Epithelial cell of proximal tubule (primary cell): ENCODE results near the gene FBXO22. TPM values are rescaled to one million over a fixed set of nuclear protein-coding genes. Genes with fewer than 3 reads are reported as not detected.

Source experiments
- DNase-seq: peaks from one replicate; pipeline ENCODE4 v3.0.0-alpha.2; 2011; ENCODE audit warnings: low read depth
- H3K4me3 ChIP-seq: 2 replicates; pipeline ENCODE4 v1.5.1; 2011; ENCODE audit warnings: low read depth, mild to moderate bottlenecking, low read length
- total RNA-seq: library from RNA; depleted of rRNA; stranded (reverse); fragments of >200 nt; gene quantifications from 2 replicates; pipeline ENCODE4 v1.2.3, GENCODE V29; 2015
- TF ChIP-seq, protein P1 (sequence below): conservative IDR thresholded peaks from 2 replicates; pipeline ENCODE4 v1.5.1; 2012; ENCODE audit warnings: low read depth, mild to moderate bottlenecking, low read length

FBXO22 gene
- total RNA-seq, 1 donor from 2014 or later, result 38.7 TPM

DNA sequence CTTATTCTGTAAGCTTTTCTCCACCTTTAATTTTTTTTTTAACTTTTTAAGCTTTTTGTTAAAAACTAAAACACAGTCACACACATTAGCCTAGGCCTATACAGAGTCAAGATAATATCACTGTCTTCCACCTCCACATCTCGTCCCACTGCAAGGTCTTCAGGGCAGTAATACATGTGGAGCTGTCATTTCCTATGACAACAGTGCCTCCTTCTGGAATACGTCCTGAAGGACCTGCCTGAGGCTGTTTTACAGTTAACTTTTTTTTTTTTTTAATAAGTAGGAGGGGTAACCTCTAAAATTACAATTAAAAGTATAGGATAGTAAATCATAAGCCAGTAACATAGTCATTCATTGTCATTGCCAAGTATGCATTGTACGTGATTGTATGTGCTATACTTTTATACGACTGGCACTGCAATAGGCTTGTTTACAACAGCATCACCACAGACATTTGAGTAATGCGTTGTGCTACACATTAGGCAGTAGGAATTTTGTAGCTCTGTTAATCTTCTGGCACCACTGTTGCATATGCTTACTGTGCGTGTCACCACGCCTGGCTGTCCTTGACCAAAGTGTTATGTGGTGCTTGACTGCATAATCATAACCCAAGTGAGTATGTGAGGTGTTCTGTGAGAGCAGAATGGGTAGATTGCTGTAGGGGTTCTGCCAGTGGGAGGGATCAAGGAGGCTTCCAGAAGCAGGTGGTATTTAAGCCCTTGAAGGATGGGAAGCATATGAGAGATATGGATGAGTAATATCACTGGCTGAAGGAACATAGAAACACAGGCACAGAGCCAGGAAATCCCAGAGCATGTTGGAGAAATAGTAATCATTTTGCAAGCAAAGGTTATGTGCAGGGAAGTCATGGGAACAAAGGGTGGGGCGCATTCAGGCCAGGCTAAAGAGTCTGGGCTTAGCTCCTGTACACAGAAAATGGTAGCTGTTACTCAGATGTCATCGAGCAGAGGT, 18.3 kb downstream of the FBXO22 start:
- TF ChIP-seq, protein P1, sequence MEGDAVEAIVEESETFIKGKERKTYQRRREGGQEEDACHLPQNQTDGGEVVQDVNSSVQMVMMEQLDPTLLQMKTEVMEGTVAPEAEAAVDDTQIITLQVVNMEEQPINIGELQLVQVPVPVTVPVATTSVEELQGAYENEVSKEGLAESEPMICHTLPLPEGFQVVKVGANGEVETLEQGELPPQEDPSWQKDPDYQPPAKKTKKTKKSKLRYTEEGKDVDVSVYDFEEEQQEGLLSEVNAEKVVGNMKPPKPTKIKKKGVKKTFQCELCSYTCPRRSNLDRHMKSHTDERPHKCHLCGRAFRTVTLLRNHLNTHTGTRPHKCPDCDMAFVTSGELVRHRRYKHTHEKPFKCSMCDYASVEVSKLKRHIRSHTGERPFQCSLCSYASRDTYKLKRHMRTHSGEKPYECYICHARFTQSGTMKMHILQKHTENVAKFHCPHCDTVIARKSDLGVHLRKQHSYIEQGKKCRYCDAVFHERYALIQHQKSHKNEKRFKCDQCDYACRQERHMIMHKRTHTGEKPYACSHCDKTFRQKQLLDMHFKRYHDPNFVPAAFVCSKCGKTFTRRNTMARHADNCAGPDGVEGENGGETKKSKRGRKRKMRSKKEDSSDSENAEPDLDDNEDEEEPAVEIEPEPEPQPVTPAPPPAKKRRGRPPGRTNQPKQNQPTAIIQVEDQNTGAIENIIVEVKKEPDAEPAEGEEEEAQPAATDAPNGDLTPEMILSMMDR, result peak; percentile 70
- peak; percentile 64 for DNase-seq
- H3K4me3 ChIP-seq, result no peak overlapping the region

DNA sequence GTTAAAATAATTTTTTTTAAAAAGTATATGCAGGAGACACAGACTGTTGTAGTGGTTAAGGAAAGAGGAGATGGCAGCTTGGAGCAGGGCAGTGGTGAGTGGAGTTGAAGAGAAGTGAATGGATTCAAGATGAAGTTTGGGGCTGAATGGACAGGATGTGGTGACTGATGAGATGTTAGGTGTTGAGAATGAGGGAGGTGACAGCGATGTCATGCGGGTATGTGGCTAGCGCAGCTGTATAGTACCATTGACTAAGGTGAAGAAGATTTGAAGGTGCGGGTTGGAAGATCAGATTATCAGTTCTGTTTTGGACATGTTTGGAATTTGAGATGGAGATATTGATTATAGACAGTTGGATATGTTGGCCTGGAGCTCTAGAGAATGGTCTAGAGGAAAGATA, 20.1 kb downstream of the FBXO22 start:
- TF ChIP-seq, protein P1, result no peak
- no peak for DNase-seq
- no peak overlapping the region for H3K4me3 ChIP-seq

DNA sequence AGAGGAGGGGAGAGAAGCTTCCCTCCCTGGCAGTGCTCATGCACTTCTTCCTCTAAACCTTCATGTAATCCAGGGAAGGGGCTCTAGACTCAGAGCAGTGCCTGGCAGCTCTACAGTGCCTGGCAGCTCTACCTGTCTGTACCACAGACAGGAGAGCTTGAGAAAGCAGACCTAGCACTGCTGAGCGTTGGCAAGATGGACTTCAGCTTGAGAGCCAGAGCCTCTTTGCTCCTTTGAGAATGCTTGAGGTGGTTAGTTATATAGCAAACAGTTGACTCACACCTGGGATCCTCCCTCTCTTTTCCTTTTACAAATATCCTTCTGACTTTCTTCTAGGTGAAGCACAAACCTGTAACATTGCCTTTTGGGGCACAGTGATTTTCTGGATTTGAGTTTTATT, 20.9 kb downstream of the FBXO22 start:
- TF ChIP-seq, protein P1, result no peak

DNA sequence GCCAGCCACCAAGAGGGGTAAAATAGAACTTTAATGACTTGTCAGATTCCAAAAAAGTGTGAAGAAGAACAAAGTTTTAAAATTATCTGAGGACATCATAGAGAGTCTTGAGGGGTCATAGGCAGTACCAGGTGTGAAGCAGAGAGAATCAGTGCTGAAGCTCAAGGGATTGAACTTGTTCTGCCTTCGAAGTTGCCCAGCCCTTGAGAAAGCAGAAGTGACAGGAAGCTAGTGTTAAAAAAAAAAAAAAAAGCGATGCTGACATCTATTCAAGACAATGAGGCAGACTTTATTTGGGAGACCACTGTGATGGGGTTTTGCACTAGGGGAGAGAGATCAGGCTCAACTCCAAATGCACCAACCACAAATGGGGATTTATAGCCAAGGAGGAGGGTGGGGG, 21.8 kb downstream of the FBXO22 start:
- TF ChIP-seq, protein P1, result no peak
- no peak overlapping the region for H3K4me3 ChIP-seq
- DNase-seq, result no peak

More for the DNA sequence above, 20.9 kb downstream of the FBXO22 start:
- DNase-seq, result no peak
- H3K4me3 ChIP-seq, result no peak overlapping the region

DNA sequence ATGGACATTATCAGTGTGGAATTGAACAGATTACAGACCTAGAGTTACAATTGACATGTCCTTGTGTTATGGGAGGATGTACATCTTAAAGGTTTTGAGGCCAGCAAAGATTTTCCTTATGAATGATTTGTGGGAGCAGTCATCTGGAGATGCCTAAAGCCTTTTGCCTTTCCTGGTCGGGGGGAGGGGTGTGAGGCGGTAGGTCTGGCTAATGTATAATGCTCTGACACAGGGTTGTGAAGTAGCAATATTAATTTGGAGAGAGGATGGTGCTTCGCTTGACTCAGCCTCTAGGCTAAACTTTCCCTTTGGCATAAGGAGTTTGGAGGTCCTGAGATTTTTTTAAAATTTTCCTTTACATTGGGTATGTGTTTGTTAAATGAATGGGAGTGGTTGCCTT, 23.3 kb downstream of the FBXO22 start:
- TF ChIP-seq, protein P1, result no peak
- DNase-seq, result no peak

DNA sequence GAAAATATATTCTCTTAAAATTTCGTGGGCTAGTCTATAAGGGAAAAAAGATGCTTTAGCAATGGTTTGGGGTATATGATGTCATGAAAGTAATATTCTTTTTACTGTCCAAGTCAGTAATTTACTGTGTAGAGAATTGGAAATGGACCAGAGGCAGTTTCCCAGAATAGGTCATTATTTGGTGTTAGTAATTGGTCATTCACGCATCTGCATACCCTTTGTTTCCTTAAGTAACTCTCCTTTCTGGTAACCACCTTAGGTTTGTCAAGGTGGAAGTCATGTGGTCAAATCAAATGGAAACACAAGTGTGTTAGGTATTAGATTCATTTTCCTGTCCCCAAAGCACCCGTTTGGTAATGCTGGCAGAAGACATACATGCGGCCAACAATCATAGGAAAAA, 23.9 kb downstream of the FBXO22 start:
- no peak overlapping the region for H3K4me3 ChIP-seq
- TF ChIP-seq, protein P1, result no peak
- no peak for DNase-seq

More for the DNA sequence above, 23.3 kb downstream of the FBXO22 start:
- no peak overlapping the region for H3K4me3 ChIP-seq
